Glomerular visceral epithelial cell (primary cell): Measurements from ENCODE around the gene CERS4.
A peak's percentile ranks its signal among the peaks of the same experiment; 100 is the strongest.
"Not testable (repeated sequence)": the region's sequence is repeated elsewhere in the genome, so short reads cannot be mapped to it uniquely, and the experiment has no call there.

Experiments
- DNase-seq: peaks from one replicate; pipeline ENCODE4 v3.0.0-alpha.2; 2016; ENCODE audit errors: extremely low spot score

Gene CERS4

DNA sequence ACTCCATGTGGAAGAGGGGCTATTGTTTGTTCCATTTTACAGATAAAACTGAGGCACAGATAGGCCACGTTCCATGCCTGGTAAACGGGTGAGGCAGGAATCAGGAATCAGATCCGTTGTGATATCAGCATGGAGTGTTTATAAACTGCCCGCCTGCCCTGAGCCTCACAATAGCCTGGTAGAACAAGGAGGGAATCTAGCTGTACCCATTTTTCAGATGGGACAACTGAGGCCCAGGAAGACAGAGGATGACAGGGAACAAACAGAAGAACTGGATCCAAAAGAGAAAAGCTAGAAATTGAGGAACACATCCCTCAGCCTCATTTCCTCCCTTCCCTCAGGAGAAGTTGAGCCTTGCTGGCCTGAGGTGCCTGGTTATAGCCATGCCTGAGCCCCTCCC, 32.5 kb downstream of the CERS4 start:
- DNase-seq = no peak

DNA sequence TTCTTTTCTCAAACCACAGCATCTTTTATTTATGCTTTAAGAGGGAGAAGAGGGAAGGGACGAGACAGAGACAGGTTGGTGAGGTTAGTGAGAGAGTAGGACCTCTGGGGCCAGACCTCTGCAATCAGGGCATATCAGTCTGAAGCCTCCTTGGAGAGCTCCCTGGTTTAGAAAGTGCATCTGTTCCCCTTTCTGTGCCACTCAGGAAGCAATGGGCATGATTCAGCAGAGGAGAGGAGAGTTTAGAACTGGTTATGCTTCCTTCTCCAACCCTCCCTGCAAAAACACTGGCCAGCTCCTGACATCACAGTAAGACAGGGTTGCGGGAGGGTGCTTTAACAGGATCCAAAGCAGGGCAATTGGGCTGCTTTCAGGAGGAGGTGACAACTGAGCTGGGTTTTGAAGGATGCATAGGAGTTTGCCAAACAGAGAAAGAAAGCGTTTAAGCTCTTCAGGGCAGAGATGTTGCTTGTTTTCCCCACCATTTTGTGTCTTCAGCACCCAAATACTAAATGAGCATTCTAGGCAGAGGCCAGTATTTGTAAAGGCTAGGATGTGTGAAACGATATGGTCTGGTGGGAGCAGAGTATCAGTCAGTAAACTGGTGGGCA, 33.1 kb downstream of the CERS4 start:
- DNase-seq = no peak

DNA sequence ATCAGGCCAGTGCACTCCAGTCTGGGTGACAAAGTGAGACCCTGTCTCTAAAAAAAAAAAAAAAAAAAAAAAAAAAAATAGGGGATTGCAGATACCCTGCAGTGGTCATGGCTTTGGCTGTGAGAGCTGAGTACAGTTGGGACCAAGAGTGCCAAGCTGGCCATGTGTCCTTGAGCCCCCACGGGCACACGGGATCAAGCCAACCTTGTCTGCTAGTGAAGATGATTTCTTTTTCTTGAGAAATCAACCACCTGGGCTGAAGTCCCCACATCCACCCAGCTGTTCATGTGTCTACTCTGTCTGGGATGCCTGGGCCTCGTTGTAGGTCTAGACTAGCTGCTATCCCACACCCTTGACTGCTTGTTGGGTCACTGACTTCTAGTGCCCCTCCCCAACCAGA, 34.0 kb downstream of the CERS4 start:
- DNase-seq = no peak

DNA sequence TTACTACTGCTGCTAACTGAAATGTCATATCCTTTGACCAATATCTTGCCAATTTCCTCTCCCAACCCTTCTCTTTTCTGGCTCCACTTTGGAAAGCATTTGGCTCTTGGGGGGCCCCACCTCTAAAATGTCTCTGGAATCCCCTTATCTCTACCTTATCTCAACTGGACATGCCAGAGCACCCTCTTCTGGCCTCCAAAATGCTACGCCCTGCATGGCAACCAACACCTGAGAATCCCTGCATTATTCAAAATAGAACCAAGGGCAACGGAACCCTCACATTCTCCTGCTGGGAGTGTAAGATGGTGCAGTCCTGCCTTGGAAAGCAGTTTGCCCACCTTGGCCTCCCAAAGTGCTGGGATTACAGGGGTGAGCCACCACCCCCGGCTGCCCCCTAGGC, 35.3 kb downstream of the CERS4 start:
- no peak for DNase-seq

DNA sequence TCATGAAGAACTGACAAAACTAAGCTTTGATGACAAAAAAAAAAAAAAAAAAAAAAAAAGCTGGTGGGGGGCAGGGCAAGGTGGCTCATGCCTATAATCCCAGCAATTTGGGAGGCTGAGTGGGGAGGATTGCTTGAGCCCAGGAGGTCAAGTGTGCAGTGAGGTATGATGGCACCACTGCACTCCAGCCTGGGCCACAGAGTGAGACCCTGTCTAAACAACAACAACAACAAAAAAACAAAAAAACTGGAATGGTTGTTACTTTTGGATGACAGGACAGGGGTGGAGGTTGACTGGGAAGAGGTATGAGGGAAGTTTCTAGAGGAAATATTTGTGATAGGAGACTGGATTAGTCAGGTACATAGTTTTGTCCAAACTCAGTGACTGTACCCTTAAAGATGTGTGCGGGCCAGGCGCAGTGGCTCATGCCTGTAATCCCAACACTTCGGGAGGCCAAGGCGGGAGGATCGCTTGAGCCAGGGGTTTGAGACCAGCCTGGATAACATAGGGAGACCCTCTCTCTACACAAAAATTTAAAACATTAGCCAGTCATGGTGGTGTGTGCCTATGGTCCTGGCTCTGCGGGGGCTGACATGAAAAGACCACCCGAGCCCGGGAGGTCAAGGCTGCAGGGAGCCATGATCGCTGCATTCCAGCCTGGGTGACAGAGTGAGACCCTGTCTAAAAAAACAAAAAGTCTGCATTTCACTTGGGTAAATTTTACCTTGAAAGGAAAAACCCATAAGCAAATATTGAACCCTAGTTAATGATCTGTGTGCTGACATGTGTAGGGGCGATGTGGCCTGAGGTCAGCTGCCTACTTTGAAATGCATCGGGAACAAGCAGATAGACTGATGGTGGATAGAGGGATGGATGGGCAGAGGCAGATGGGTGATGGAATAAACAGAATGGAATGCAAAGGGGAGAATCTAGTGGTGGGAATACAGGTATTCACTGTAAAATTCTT, 37.0 kb downstream of the CERS4 start:
- DNase-seq = no peak

DNA sequence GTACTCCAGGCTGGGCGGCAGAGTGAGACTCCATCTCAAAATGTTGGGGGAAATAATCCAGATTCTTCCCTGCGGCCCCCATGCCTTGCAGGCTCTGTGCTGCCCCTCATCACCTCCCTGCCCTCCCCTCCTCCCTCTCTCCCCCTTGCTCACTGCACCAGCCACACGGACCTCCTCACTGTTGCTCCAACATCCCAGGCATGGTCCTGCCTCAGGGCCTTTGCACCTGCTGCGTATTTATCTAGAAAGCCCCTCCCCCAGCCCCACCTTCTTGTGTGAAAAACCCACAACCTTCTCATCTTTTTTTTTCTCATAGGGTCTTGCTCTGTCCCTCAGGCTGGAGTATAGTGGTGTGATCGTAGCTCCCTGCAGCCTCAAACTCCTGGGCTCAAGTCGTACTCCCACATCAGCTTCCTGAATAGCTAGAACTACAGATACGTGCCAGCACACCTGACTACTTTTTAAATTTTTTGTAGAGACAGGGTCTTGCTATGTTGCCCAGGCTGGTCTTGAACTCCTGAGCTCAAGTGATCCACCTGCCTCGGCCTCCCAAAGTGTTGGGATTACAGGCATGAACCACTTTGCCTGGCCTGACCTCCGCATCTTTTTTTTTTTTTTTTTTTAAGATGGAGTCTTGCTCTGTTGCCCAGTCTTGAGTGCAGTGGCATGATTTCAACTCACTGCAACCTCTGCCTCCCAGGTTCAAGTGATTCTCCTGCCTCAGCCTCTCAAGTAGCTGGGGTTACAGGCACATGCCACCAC, 38.1 kb downstream of the CERS4 start:
- not testable (repeated sequence) for DNase-seq

DNA sequence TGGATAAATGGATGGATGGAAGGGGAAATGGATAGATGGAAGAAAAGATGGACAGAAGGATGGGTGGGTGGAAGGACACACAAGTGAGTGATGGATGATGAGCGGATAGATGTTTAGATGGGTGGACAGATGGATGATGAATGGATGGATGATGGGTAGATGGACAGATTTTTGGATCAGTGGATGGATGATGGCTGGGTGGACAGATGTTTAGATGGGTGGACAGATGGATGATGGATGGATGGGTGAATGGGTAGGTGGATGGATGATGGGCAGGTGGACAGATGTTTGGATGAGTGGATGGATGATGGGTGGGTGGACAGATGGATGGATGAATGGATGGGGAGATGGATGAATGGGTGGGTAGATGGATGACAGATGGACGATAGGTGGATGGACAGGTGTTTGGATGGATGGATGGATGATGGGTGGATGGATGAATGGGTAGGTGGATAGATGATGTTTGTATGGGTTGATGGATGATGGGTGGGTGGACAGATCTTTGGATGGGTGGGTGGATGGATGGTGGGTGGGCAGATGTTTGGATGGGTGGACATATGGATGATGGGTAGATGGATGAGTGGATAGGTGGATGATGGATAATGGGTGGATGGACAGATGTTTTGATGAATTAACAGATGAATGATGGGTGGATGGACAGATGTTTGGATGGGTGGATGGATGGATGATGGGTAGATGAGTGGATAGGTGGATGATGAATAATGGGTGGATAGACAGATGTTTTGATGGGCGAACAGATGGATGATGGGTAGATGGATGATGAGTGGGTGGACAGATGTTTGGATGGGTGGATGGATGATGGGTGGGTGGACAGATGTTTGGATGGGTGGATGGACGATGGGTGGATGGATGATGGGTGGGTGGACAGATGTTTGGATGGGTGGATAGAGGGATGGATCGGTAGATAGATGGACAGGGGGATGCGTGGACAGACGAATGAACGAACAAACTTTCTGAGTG, 39.5 kb downstream of the CERS4 start:
- no peak for DNase-seq

DNA sequence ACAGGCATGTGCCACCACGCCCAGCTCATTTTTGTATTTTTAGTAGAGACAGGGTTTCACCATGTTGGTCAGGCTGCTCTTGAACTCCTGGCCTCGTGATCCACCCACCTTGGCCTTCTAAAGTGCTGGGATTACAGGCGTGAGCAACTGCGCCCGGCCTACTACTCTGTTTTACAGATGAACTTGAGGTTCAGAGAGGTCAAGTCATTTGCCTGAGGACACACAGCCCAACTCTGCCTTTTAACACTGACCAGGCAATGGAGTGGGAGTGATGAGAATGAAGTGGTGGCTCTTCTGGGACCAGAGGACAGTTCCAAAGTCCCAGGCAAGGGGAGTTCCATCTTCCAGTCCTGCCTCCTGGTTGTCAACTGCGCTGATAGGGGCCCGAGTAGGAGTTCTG, 41.4 kb downstream of the CERS4 start:
- no peak for DNase-seq

DNA sequence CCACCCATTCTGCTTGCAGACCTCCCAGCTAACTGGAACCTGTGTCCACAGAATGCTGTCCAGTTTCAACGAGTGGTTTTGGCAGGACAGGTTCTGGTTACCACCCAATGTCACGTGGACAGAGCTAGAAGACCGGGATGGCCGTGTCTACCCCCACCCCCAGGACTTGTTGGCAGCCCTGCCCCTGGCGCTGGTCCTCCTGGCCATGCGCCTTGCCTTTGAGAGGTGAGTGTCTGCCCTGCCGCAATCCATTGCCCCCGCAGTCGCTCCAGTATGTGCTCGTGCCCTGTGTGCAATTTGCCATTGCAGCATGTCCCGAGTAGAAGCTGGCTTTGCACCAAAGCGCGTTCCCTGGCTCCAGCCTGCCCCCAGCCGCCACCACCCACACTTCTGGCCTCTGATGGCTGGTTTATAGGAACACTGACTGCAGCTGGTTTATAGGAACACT, 41.9 kb downstream of the CERS4 start:
- DNase-seq = no peak

DNA sequence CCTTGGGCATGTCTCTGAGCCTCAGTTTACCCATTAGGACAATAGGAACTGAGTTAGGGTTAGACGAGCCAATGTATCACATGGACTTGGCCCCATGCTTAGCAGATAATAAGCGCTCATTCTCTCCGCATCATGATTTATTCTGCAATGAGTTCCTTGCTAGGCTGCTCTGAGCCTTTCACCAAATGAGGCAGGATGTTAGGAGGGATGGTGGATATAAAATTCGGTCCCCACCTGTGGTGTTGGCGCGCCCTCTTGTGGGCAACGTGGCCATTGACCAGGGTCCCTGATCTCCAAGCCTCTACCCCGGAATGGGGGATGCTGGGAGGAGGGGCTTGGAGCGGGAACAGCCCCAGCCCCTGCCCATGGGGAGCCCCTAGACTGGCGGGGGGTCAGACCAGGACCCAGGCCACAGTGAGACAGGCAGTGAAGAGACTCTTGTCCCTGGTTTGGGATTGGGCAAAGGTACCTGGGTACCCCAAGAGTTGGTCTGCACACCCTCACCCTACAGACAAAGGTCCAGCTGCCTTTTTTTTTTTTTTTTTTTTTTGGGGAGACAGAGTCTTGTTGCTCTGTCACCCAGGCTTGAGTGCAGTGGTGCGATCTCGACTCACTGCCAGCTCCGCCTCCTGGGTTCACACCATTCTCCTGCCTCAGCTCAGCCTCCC, 43.9 kb downstream of the CERS4 start:
- peak; percentile 83 for DNase-seq

DNA sequence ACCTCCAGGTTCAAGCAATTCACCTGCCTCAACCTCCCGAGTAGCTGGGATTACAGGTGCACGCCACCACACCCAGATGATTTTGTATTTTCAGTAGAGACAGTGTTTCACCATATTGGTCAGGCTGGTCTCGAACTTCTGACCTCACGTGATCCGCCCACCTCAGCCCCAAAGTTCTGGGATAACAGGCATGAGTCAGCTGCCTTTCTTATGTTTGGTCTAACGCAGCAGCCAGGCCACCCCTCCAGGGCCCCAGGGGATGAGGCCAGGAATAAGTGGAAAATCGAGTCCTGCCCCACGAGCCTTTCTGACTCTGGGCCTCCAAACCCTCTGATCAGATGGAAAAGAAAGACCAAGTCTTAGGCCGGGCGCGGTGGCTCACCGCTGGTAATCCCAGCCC, 44.5 kb downstream of the CERS4 start:
- DNase-seq = no peak

DNA sequence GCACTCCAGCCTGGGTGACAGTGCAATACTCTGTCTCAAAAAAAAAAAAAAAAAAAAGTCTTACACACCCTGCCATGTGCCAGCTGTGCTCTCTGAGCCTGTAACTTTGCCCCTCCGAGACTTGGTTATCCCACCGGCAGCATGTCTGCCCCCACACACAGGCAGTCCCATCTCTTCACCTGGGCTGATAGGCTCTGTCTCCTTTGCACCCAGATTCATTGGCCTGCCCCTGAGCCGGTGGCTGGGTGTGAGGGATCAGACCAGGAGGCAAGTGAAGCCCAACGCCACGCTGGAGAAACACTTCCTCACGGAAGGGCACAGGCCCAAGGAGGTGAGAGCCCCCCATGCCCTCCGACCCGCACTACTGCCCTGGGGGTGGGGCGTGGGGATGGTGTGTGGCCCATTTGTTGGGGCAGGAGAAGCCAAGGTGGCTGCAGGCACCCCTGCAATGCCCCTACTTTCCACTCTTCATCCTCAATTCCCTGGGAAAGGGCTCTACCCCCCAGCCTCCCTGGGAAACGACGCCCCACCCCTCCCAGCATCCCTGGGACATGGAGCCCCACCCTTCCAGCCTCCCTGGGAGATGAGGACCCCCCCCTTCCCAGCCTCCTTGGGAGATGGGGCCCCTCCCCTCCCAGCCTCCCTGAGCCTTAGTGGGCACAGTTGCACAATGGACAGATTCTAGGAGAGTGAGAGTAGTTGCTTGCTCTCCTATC, 45.3 kb downstream of the CERS4 start:
- DNase-seq = no peak

DNA sequence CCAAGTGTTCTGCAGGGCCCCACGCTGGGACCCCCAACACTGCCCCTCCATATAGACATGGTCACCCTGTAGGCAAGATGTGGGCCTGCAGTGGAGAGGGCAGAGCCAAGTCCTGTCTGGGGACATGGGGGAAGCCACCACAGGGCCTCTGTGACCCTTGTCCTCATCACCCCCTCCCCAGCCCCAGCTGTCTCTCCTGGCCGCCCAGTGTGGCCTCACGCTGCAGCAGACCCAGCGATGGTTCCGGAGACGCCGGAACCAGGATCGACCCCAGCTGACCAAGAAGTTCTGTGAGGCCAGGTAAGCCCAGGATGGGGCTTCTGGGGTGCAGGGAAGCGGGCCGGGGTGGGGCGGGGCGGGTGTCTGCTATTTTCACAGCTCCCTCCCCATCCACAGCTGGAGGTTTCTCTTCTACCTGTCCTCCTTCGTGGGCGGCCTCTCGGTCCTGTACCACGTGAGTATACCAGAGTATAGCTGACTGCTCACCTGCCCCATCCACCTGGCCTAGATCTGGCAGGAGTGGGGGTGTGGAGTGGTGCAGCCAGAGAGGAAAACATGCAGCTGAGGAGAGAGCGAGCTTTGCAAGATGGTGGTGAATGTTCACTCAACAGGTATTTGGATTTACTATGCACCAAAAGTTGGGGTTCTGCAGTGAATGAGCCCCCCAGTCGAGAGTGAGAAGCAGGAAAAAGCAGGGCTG, 46.4 kb downstream of the CERS4 start:
- DNase-seq = no peak

DNA sequence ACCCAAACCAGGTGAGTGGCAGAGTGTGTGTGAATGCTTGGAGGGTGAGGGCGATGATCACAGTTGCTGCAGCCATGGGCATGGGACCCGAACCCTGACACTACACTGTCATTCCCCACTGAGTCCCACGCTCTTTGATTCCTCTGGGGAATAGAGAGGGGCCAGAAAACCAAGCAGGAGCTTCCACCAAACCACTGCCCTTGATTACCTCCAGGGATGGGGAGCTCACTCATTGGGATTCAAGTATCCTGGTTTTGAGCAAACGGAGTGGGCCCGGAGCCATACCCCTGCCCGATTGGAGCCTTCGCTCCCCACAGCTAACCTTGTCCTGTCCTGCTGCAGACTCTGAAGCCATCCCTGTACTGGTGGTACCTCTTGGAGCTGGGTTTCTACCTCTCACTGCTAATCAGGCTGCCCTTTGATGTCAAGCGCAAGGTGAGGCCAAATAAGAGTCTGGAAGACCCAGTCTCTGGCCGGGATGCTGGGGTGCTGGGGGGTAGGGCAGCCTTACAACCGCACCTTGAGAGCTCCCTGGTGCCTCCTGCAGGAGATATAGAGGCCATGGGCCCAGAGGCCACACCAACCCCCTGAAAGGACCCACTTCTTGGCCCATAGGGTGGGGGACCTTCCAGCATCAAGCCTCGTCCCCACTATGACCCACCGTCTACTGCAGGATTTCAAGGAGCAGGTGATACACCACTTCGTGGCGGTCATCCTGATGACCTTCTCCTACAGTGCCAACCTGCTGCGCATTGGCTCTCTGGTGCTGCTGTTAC, 47.3 kb downstream of the CERS4 start:
- DNase-seq = no peak

DNA sequence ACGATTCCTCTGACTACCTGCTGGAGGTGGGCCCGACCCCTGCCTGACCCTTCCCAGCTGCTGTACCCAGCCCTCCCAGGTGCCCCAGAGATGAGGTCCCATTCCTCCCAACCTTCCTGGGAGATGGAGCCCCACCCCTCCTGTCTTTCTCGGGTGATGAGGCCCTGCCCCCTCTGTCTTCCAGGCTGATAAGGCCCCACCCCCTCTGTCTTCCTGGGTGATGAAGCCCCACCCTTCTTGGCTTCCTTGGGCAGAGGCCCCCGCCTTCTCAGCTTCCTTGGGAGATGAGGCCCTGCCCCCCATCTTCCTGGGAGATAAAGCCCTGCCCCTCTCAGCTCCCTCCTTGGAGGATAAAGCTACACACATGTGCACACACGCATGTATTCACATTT, 47.9 kb downstream of the CERS4 start:
- DNase-seq = no peak

DNA sequence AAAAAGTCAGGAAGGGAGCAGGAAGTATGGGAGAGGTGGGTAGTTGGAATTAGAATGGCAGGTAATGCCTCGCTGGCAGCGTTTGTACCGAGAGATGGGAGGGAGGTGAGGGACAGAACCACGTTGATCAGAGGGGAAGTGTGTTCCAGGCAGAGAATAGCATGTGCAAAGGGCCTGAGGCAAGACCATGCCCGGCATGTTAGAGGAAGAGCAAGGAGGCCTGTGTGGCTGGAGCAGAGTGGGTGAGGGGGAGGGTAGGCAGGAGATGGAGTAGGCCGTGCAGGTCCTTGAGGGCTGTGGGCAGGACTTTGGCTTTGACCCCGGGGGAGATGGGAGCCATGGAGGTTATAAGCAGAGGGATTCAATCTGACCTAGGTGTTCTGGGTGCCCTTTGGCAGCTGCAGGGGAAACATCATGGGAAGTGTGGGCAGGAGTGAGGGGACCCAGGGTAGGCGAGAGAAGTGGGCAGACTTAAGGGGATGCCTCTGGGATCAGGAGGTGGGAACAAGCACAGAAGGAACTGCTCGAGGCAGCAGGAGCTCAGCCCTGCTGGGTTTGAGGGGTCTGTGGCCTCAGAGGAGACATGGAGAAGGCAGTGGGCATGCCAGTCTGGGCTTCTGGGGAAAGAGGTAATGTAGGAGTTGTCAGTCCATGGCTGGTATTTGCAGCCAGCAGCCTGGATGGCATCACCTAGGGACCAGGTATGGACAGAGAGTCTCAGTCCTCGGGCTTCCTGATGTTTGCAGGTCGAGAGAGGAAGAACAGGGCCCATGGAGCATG, 50.2 kb downstream of the CERS4 start:
- DNase-seq = no peak

DNA sequence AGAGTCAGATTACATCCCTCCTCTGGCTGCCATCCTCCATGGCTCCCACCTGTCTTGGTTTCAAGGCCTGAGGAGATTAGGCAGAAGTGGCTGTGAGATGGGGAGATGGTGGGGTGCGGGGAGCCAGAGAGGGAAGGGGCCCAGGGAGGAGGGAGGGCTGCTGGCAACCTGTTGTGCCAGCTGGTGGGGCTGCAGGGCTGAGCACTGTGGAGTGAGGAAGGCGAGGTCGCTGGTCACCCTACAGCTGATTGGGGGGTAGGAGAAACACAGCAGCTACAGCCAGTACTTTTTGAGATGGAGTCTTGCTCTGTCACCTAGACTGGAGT, 50.7 kb downstream of the CERS4 start:
- no peak for DNase-seq

DNA sequence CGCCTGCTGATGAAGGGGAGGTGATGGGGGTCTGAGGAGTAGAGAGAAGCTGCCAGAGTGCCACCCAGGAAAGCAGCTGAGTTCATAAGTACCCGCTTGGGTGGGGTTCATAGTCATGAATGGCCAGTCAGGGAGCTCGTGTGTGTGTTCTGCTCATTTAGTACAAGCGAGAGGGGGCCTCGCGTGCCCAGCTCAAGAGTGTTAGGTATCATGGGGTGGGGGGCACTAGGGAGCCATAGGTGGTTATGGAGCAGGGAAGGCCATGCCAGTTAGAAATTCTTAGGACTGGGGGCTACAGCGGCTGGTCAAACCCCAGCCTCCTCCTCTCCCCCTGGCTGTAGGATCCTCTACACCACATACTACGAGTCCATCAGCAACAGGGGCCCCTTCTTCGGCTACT, 52.2 kb downstream of the CERS4 start:
- no peak for DNase-seq
